Esophagus muscularis mucosa (tissue), 4 donors: ENCODE data around the gene PER2. TPM values are rescaled to one million over a fixed set of nuclear protein-coding genes. Genes with fewer than 3 reads are reported as not detected.

Experiments used
- DNase-seq: peaks from one replicate; pipeline ENCODE4 v3.0.0-alpha.2; 2017; ENCODE audit errors: extremely low spot score
- H3K27ac ChIP-seq, 4 donors: fragments of 200-600 bp; sonication (generic); replicated peaks in 1 of 4; 1 replicate in 3 of 4; 2 replicates in 1 of 4; pipeline ENCODE4 v1.5.1; 2016 to 2019; ENCODE audit warnings: mild to moderate bottlenecking in 1 of 4
- H3K27me3 ChIP-seq, 4 donors: fragments of 200-600 bp; sonication (generic); one replicate each; pipeline versions ENCODE4 v1.5.1 to v1.6.0; 2016 to 2019
- H3K36me3 ChIP-seq, 4 donors: fragments of 200-600 bp; sonication (generic); one replicate each; pipeline ENCODE4 v1.5.1; 2016 to 2019
- H3K4me1 ChIP-seq, 4 donors: fragments of 200-600 bp; sonication (generic); one replicate each; pipeline ENCODE4 v1.5.1; 2016 to 2019
- H3K4me3 ChIP-seq, 4 donors: fragments of 200-600 bp; sonication (generic); 1 replicate in 2 of 4; 2 replicates in 2 of 4; pipeline ENCODE4 v1.5.1; 2016 to 2019; ENCODE audit warnings: mild to moderate bottlenecking in 4 of 4, moderate library complexity in 1 of 4
- H3K9me3 ChIP-seq, 4 donors: fragments of 200-600 bp; sonication (generic); 1 replicate in 3 of 4; 2 replicates in 1 of 4; pipeline ENCODE4 v1.5.1; 2016 to 2019
- CTCF ChIP-seq, 3 experiments: fragments of 200-600 bp in 2 of 3; fragments of 450-650 bp in 1 of 3; sonication (generic) in 2 of 3; IDR thresholded peaks; one replicate each; pipeline ENCODE4 v1.5.1; 2017 to 2019; ENCODE audit warnings: antibody characterized with exemption in 3 of 3, mild to moderate bottlenecking in 2 of 3, moderate library complexity in 1 of 3
- EP300 ChIP-seq: sonication (generic); formaldehyde crosslinking; IDR thresholded peaks from one replicate; pipeline ENCODE4 v1.6.1; 2017; ENCODE audit warnings: antibody characterized with exemption
- POLR2A ChIP-seq: fragments of 450-650 bp; IDR thresholded peaks from one replicate; pipeline ENCODE4 v1.6.1; 2017; ENCODE audit warnings: antibody characterized with exemption, moderate library complexity, mild to moderate bottlenecking, low read depth
- POLR2AphosphoS5 ChIP-seq, 2 donors: sonication (generic); formaldehyde crosslinking; IDR thresholded peaks; one replicate each; pipeline ENCODE4 v1.6.1; 2017; ENCODE audit warnings: antibody characterized with exemption in 2 of 2
- WGBS: methylation state at CpG from one replicate; pipeline ENCODE4 v1.1.5; 2018; 5-methylcytosine and 5-hydroxymethylcytosine counted together
- intact Hi-C: fragments of 100-400 bp; cut with DNase I; formaldehyde crosslinking; loops from one replicate; pipeline ENCODE4 v1.15.1; 2023
- total RNA-seq, 4 donors: library from RNA; depleted of rRNA; stranded (reverse); fragments of >200 nt; gene quantifications; one replicate each; pipeline versions ENCODE4 v1.1.0 to v1.2.1, GENCODE V29; 2016

The PER2 gene
- total RNA-seq, 4 donors from 2014 or later = 9.1 to 13.1 (median 11.1) TPM

GRCh38 chr2:238240757-238241711, 47.4 kb downstream of the PER2 start:
- Histone ChIP-seq H3K27me3 (peaks cover 0 to 15% (median 0%) of the 10 kb centered on the region in 4 donors), H3K4me3 (peak overlapping the region; percentile 70 to 90 (median 78)), H3K27ac (peak overlapping the region; percentile 3 to 79 (median 32)), H3K4me1 (peaks cover 27 to 42% (median 35%) of the 10 kb centered on the region in 4 donors), H3K9me3 (no peaks in the 10 kb centered on the region), H3K36me3 (peaks cover 3 to 20% (median 11%) of the 10 kb centered on the region in 4 donors)
- 32% methylated on average over 23 of the region's 71 CpGs for WGBS
- no peak for TF ChIP-seq CTCF (IDR thresholded peaks at IDR 0.05)
- TF ChIP-seq POLR2AphosphoS5 (IDR thresholded peaks at IDR 0.05) = no peak
- TF ChIP-seq EP300 = no peak
- TF ChIP-seq POLR2A = no peak
- intact Hi-C loops = no loop called here
- no peak for DNase-seq

GRCh38 chr2:238239863-238240756, 48.3 kb downstream of the PER2 start, which contains the start of gene HES6:
Gene HES6 (minus strand): TSS chr2:238240038. CDS start chr2:238239905, 133 bp downstream.
- peaks cover 27 to 42% (median 35%) of the 10 kb centered on the region in 4 donors for H3K4me1 ChIP-seq
- intact Hi-C loops = no loop called here
- 0% methylated on average over 24 of the region's 105 CpGs for WGBS
- peaks cover 0 to 11% (median 2%) of the 10 kb centered on the region in 4 donors for H3K36me3 ChIP-seq
- no peak for DNase-seq
- peak within 1 kb of the TSS; percentile 74 to 84 (median 80) for H3K27ac ChIP-seq
- H3K27me3 ChIP-seq = peaks cover 0 to 15% (median 0%) of the 10 kb centered on the region in 4 donors
- H3K4me3 ChIP-seq = peak within 1 kb of the TSS; percentile 70 to 90 (median 78)
- no peaks in the 10 kb centered on the region for H3K9me3 ChIP-seq
- TF ChIP-seq CTCF (IDR thresholded peaks at IDR 0.05) = peak in 1 of 3 experiments; percentile 33
- peak; percentile 69 to 82 for TF ChIP-seq POLR2AphosphoS5 (IDR thresholded peaks at IDR 0.05)
- TF ChIP-seq EP300 = no peak
- TF ChIP-seq POLR2A = peak; percentile 9

GRCh38 chr2:238239543-238239862, 48.9 kb downstream of the PER2 start:
- Histone ChIP-seq H3K9me3 (no peaks in the 10 kb centered on the region), H3K27ac (peak overlapping the region; percentile 74 to 84 (median 80)), H3K27me3 (peaks cover 0 to 15% (median 0%) of the 10 kb centered on the region in 4 donors), H3K36me3 (peaks cover 0 to 5% (median 0%) of the 10 kb centered on the region in 4 donors), H3K4me3 (peak overlapping the region; percentile 70 to 90 (median 78)), H3K4me1 (peaks cover 27 to 42% (median 37%) of the 10 kb centered on the region in 4 donors)
- no CpG with 5 or more reads among the region's 43 CpGs for WGBS
- no peak for TF ChIP-seq POLR2A
- TF ChIP-seq POLR2AphosphoS5 (IDR thresholded peaks at IDR 0.05) = no peak
- no peak for TF ChIP-seq CTCF (IDR thresholded peaks at IDR 0.05)
- no peak for TF ChIP-seq EP300
- no peak for DNase-seq
- intact Hi-C loops = no loop called here

GRCh38 chr2:238238766-238239542, 49.5 kb downstream of the PER2 start:
- intact Hi-C loops = no loop called here
- Histone ChIP-seq H3K27ac (peak overlapping the region in 3 of 4 donors; percentile 74 to 84 (median 79)), H3K36me3 (no peaks in the 10 kb centered on the region), H3K9me3 (no peaks in the 10 kb centered on the region), H3K4me3 (peak overlapping the region; percentile 70 to 90 (median 78)), H3K27me3 (peaks cover 0 to 15% (median 0%) of the 10 kb centered on the region in 4 donors), H3K4me1 (peaks cover 27 to 42% (median 41%) of the 10 kb centered on the region in 4 donors)
- WGBS = no CpG with 5 or more reads among the region's 75 CpGs
- DNase-seq = no peak
- TF ChIP-seq CTCF (IDR thresholded peaks at IDR 0.05) (no peak), POLR2AphosphoS5 (IDR thresholded peaks at IDR 0.05) (peak in 1 of 2 donors; percentile 51)
